B cell (primary cell): ENCODE data around the gene ZSWIM6.

Source experiments
- CTCF ChIP-seq: fragments of 200-600 bp; IDR thresholded peaks from one replicate; pipeline ENCODE4 v1.8.0; 2022; ENCODE audit warnings: antibody characterized with exemption, mild to moderate bottlenecking
- EZH2 ChIP-seq: IDR thresholded peaks from 2 replicates; pipeline ENCODE4 v1.6.1; 2012; ENCODE audit warnings: borderline replicate concordance, low read depth, mild to moderate bottlenecking, moderate library complexity, low read length; ENCODE audit not compliant: insufficient read depth, poor library complexity, severe bottlenecking

- TF ChIP-seq CTCF (no peak), EZH2 (no peak)
Measured at GRCh38 chr5:61523997-61524396, 191.9 kb downstream of the ZSWIM6 start.
